Astrocyte (in vitro differentiated cells and primary cell): ENCODE results near the gene PRKG2. TPM values are rescaled to one million over a fixed set of nuclear protein-coding genes. Genes with fewer than 3 reads are reported as not detected.

Source experiments
- DNase-seq: peaks from one replicate; pipeline ENCODE4 v3.0.0-alpha.2; 2010; ENCODE audit warnings: low read depth
- FAIRE-seq: peaks from 2 replicates; lab custom pipeline; 2011; peaks lifted over from hg19 to GRCh38; lab: Jason Lieb, UNC
- H2AFZ ChIP-seq: 2 replicates; pipeline ENCODE4 v1.6.0; 2012; ENCODE audit warnings: low read depth, low read length, inconsistent platforms
- H3K27ac ChIP-seq: 2 replicates; pipeline ENCODE4 v1.5.1; 2011; ENCODE audit warnings: low read depth, low read length, inconsistent platforms
- H3K27me3 ChIP-seq: 2 replicates; pipeline ENCODE4 v1.6.0; 2011; ENCODE audit warnings: low read length, inconsistent platforms; ENCODE audit not compliant: insufficient read depth
- H3K36me3 ChIP-seq: 2 replicates; pipeline ENCODE4 v1.5.1; 2011; ENCODE audit warnings: low read length, inconsistent platforms; ENCODE audit not compliant: insufficient read depth
- H3K4me1 ChIP-seq: 2 replicates; pipeline ENCODE4 v1.5.1; 2011; ENCODE audit warnings: low read length, inconsistent platforms; ENCODE audit not compliant: insufficient read depth
- H3K4me2 ChIP-seq: 2 replicates; pipeline ENCODE4 v1.6.0; 2012; ENCODE audit warnings: low read length, inconsistent platforms
- H3K4me3 ChIP-seq: 2 replicates; pipeline ENCODE4 v1.5.1; 2011; ENCODE audit warnings: low read depth, mild to moderate bottlenecking, low read length, inconsistent platforms; ENCODE audit not compliant: insufficient read depth
- H3K79me2 ChIP-seq: 2 replicates; pipeline ENCODE4 v1.6.0; 2012; ENCODE audit warnings: mild to moderate bottlenecking, low read length, inconsistent platforms; ENCODE audit not compliant: insufficient read depth
- H3K9ac ChIP-seq: 2 replicates; pipeline ENCODE4 v1.6.0; 2012; ENCODE audit warnings: mild to moderate bottlenecking, low read length, inconsistent platforms
- H3K9me3 ChIP-seq: 2 replicates; pipeline ENCODE4 v1.5.1; 2012; ENCODE audit warnings: low read depth, mild to moderate bottlenecking, low read length, inconsistent platforms; ENCODE audit not compliant: insufficient read depth
- H4K20me1 ChIP-seq: 2 replicates; pipeline ENCODE4 v1.6.0; 2012; ENCODE audit warnings: low read length, inconsistent platforms; ENCODE audit not compliant: insufficient read depth
- H3K27ac Mint-ChIP-seq: one replicate; pipeline ENCODE4 v1.8.0; 2021; ENCODE audit warnings: mild to moderate bottlenecking, mixed read lengths; ENCODE audit not compliant: unreplicated experiment
- H3K27me3 Mint-ChIP-seq: one replicate; pipeline ENCODE4 v1.8.0; 2021; ENCODE audit warnings: low read depth, mixed read lengths; ENCODE audit not compliant: unreplicated experiment
- H3K36me3 Mint-ChIP-seq: one replicate; pipeline ENCODE4 v1.8.0; 2021; ENCODE audit warnings: low read depth, mixed read lengths; ENCODE audit not compliant: unreplicated experiment
- H3K4me1 Mint-ChIP-seq: one replicate; pipeline ENCODE4 v1.8.0; 2021; ENCODE audit warnings: low read depth, mixed read lengths; ENCODE audit not compliant: unreplicated experiment
- H3K4me3 Mint-ChIP-seq: one replicate; pipeline ENCODE4 v1.8.0; 2021; ENCODE audit warnings: mild to moderate bottlenecking, moderate library complexity, mixed read lengths; ENCODE audit not compliant: unreplicated experiment
- H3K9me3 Mint-ChIP-seq: one replicate; pipeline ENCODE4 v1.8.0; 2021; ENCODE audit warnings: mild to moderate bottlenecking, mixed read lengths; ENCODE audit not compliant: unreplicated experiment
- CTCF ChIP-seq: IDR thresholded peaks from 2 replicates; pipeline ENCODE4 v1.5.1; 2011; ENCODE audit warnings: low read depth, mild to moderate bottlenecking, inconsistent platforms, low read length, moderate library complexity; ENCODE audit not compliant: insufficient read depth
- EZH2 ChIP-seq: IDR thresholded peaks from 2 replicates; pipeline ENCODE4 v1.6.1; 2012; ENCODE audit warnings: mild to moderate bottlenecking, low read length, inconsistent platforms; ENCODE audit not compliant: insufficient read depth
- total RNA-seq: library from RNA; stranded (reverse); gene quantifications from 2 replicates; pipeline ENCODE4 v1.2.1, GENCODE V29; 2021

PRKG2 gene
- total RNA-seq, 1 donor from 2014 or later, result 0.23 TPM

- Histone ChIP-seq H4K20me1 (no peaks in the 10 kb centered on the region), H3K9me3 (no peaks in the 10 kb centered on the region), H3K27me3 (peaks cover 8% of the 10 kb centered on the region), H3K4me3 (no peak overlapping the region), H3K36me3 (no peaks in the 10 kb centered on the region), H3K4me1 (peaks cover 6% of the 10 kb centered on the region), H3K9ac (no peak overlapping the region), H3K4me2 (no peak overlapping the region), H3K27ac (no peak overlapping the region), H3K79me2 (no peaks in the 10 kb centered on the region), H2AFZ (no peak overlapping the region)
- Mint-ChIP-seq H3K4me1 (no peaks in the 10 kb centered on the region), H3K27ac (no peak overlapping the region), H3K36me3 (no peaks in the 10 kb centered on the region), H3K4me3 (no peak overlapping the region), H3K9me3 (peaks cover 4% of the 10 kb centered on the region), H3K27me3 (peaks cover 21% of the 10 kb centered on the region)
- DNase-seq (no peak), FAIRE-seq (no peak)
- TF ChIP-seq EZH2 (no peak), CTCF (no peak)
Measured at GRCh38 chr4:81220271-81220670, 5.2 kb upstream of the PRKG2 start.

DNA sequence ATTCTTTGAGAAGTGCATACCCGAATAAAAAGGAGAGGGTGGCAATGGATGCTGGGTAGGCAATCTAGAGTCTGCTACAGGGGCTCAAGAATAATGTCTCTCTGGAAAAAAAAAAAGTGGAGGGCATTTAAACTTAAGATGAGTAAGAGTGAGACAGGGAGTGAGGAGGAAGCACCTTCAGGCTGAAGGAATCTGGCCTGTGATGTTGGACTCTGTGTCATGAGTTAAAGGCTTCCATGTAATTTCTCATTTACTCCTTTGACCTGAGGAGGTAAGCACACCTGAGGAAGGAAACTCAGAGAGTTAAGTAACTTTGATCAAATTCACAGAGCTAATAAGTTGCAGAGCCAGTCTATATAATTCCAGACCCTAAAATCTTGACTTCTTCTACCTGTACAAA is 3.2 kb upstream of the PRKG2 start:
- Histone ChIP-seq H3K27ac (no peak overlapping the region), H3K9me3 (no peaks in the 10 kb centered on the region), H3K9ac (no peak overlapping the region), H3K79me2 (no peaks in the 10 kb centered on the region), H2AFZ (no peak overlapping the region), H3K36me3 (no peaks in the 10 kb centered on the region), H3K4me1 (peaks cover 7% of the 10 kb centered on the region), H4K20me1 (no peaks in the 10 kb centered on the region), H3K4me2 (no peak overlapping the region), H3K27me3 (peaks cover 24% of the 10 kb centered on the region), H3K4me3 (no peak overlapping the region)
- TF ChIP-seq EZH2 (no peak), CTCF (no peak)
- DNase-seq (no peak), FAIRE-seq (no peak)
- no peak overlapping the region for H3K4me3 Mint-ChIP-seq
- H3K27ac Mint-ChIP-seq, result no peak overlapping the region
- no peaks in the 10 kb centered on the region for H3K4me1 Mint-ChIP-seq
- peaks cover 4% of the 10 kb centered on the region for H3K9me3 Mint-ChIP-seq
- H3K27me3 Mint-ChIP-seq, result peaks cover 23% of the 10 kb centered on the region
- H3K36me3 Mint-ChIP-seq, result no peaks in the 10 kb centered on the region

DNA sequence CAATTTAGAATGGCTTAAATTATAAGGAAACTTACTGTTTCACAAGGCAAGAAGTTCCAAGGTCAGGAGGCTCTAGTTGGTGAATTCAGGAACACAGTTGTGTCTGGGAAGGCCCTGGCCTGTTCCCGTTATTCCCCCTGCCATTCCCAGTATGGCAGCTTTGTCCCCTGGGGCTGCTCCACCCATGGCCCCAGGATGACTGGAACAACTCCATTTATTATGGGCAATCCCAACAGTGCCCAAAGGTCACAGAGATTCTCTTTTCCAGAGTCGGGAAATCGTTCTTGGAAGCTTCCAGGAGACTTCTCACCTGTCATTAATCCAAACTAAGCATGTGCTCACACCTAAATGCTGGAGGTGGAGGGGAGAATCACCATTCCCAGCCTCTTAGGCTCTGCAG is 2.8 kb upstream of the PRKG2 start:
- Mint-ChIP-seq H3K27me3 (peaks cover 23% of the 10 kb centered on the region), H3K4me3 (no peak overlapping the region), H3K9me3 (peaks cover 4% of the 10 kb centered on the region), H3K36me3 (no peaks in the 10 kb centered on the region), H3K27ac (no peak overlapping the region), H3K4me1 (no peaks in the 10 kb centered on the region)
- Histone ChIP-seq H3K4me2 (no peak overlapping the region), H3K4me3 (no peak overlapping the region), H3K4me1 (peaks cover 7% of the 10 kb centered on the region), H3K79me2 (no peaks in the 10 kb centered on the region), H2AFZ (no peak overlapping the region), H3K27ac (no peak overlapping the region), H3K27me3 (peaks cover 29% of the 10 kb centered on the region), H3K9me3 (no peaks in the 10 kb centered on the region), H4K20me1 (no peaks in the 10 kb centered on the region), H3K9ac (no peak overlapping the region), H3K36me3 (no peaks in the 10 kb centered on the region)
- no peak for TF ChIP-seq CTCF
- no peak for TF ChIP-seq EZH2
- no peak for DNase-seq
- no peak for FAIRE-seq
